ENCODE measurements around the gene HOXC5. TPM values are rescaled to one million over a fixed set of nuclear protein-coding genes. Genes with fewer than 3 reads are reported as not detected.

Gene HOXC5
- total and polyA plus RNA-seq, 4 donors, result not detected

- TF ChIP-seq REST (IDR thresholded peaks at IDR 0.05) (no peak), EGR1 (IDR thresholded peaks at IDR 0.05; ENCODE audit: low read depth in 2 of 2) (no peak), JUND (IDR thresholded peaks at IDR 0.05) (no peak)
These were observed 15.7 kb downstream of the HOXC5 start (continued) for GRCh38 chr12:54048406-54049093.

GRCh38 chr12:54049108-54049507 is 16.3 kb downstream of the HOXC5 start:
- 28% methylated on average over 6 of the region's 6 CpGs for WGBS
- H3K4me1 ChIP-seq (ENCODE audit: control insufficient read depth in 4 of 4, insufficient read depth in 4 of 4, low read length in 3 of 4), result no peaks in the 10 kb centered on the region
- no peak overlapping the region for H3K4me3 ChIP-seq (ENCODE audit: low read depth in 1 of 3, low read length in 3 of 3)
- no peaks in the 10 kb centered on the region for H3K9me3 ChIP-seq (ENCODE audit: control insufficient read depth in 4 of 4, low read length in 3 of 4)
- DNase-seq (ENCODE audit: low spot score), result no peak
- peaks cover 11 to 34% (median 27%) of the 10 kb centered on the region in 4 donors for H3K27me3 ChIP-seq (ENCODE audit: control insufficient read depth in 4 of 4, insufficient read depth in 4 of 4, low read length in 3 of 4)
- TF ChIP-seq RAD21 (IDR thresholded peaks at IDR 0.05), result no peak
- TF ChIP-seq FOXA1 (IDR thresholded peaks at IDR 0.05), result no peak
- TF ChIP-seq JUND (IDR thresholded peaks at IDR 0.05), result no peak
- no peak for TF ChIP-seq FOXA2 (IDR thresholded peaks at IDR 0.05)
- no peak for TF ChIP-seq HNF4A (conservative IDR thresholded peaks at IDR 0.05)
- TF ChIP-seq EGR1 (IDR thresholded peaks at IDR 0.05; ENCODE audit: low read depth in 2 of 2), result no peak
- no peak for TF ChIP-seq MAX (IDR thresholded peaks at IDR 0.05)
- TF ChIP-seq SP1 (IDR thresholded peaks at IDR 0.05), result no peak
- no peak for TF ChIP-seq GABPA (IDR thresholded peaks at IDR 0.05 in 1 of 2, conservative IDR thresholded peaks at IDR 0.05 in 1 of 2)
- no peak for TF ChIP-seq CTCF (IDR thresholded peaks at IDR 0.05; ENCODE audit: low read depth, low read length, missing input control)
- no peak for TF ChIP-seq HNF4G (IDR thresholded peaks at IDR 0.05)
- TF ChIP-seq RXRA (IDR thresholded peaks at IDR 0.05), result no peak
- no peak for TF ChIP-seq NR2F2 (IDR thresholded peaks at IDR 0.05)
- no peak for TF ChIP-seq TAF1 (conservative IDR thresholded peaks at IDR 0.05)
- TF ChIP-seq ATF3 (IDR thresholded peaks at IDR 0.05), result no peak
- TF ChIP-seq REST (IDR thresholded peaks at IDR 0.05), result no peak
- H3K9ac ChIP-seq (ENCODE audit: low read depth in 1 of 2, low read length in 2 of 2), result no peak overlapping the region
- no peaks in the 10 kb centered on the region for H3K36me3 ChIP-seq (ENCODE audit: control insufficient read depth in 4 of 4, insufficient read depth in 3 of 4, low read depth in 1 of 4, low read length in 3 of 4)
- H3K27ac ChIP-seq (ENCODE audit: low read depth in 1 of 2, low read length in 2 of 2), result no peak overlapping the region

All from liver (tissue), 9 donors.